Gastrocnemius medialis (tissue), 4 donors: ENCODE results near the gene COL6A2.

ENCODE experiments used
- POLR2A ChIP-seq, 2 donors: fragments of 450-650 bp; IDR thresholded peaks; one replicate each; pipeline ENCODE4 v1.6.1; 2017; ENCODE audit warnings: antibody characterized with exemption in 2 of 2, mild to moderate bottlenecking in 2 of 2, moderate library complexity in 2 of 2
- TF ChIP-seq, protein P1 (sequence below), 5 experiments: fragments of 450-650 bp in 3 of 5; fragments of 200-600 bp in 2 of 5; sonication (generic) in 2 of 5; IDR thresholded peaks in 4 of 5; conservative IDR thresholded peaks in 1 of 5; 1 replicate in 4 of 5; 2 replicates in 1 of 5; pipeline ENCODE4 v1.5.1; 2016 to 2019; ENCODE audit warnings: antibody characterized with exemption in 5 of 5, mild to moderate bottlenecking in 3 of 5, moderate library complexity in 3 of 5

- TF ChIP-seq POLR2A (IDR thresholded peaks at IDR 0.05): no peak
- TF ChIP-seq, protein P1, sequence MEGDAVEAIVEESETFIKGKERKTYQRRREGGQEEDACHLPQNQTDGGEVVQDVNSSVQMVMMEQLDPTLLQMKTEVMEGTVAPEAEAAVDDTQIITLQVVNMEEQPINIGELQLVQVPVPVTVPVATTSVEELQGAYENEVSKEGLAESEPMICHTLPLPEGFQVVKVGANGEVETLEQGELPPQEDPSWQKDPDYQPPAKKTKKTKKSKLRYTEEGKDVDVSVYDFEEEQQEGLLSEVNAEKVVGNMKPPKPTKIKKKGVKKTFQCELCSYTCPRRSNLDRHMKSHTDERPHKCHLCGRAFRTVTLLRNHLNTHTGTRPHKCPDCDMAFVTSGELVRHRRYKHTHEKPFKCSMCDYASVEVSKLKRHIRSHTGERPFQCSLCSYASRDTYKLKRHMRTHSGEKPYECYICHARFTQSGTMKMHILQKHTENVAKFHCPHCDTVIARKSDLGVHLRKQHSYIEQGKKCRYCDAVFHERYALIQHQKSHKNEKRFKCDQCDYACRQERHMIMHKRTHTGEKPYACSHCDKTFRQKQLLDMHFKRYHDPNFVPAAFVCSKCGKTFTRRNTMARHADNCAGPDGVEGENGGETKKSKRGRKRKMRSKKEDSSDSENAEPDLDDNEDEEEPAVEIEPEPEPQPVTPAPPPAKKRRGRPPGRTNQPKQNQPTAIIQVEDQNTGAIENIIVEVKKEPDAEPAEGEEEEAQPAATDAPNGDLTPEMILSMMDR (IDR thresholded peaks at IDR 0.05 in 4 of 5, conservative IDR thresholded peaks at IDR 0.05 in 1 of 5): no peak
Measured at GRCh38 chr21:46061950-46062349, 36.0 kb upstream of the COL6A2 start.
